Fibroblast of skin of left biceps (primary cell): ENCODE measurements around the gene BANF1.

ENCODE experiments used
- DNase-seq, 2 experiments: peaks; one replicate each; pipeline ENCODE4 v3.0.0-alpha.2; 2013; ENCODE audit warnings: low read depth in 2 of 2

The BANF1 gene

GRCh38 chr11:66001942-66002647 lies at the start of gene BANF1, which contains the start of gene EIF1AD:
BANF1 (plus strand) TSS chr11:66002503; CDS start chr11:66003251, 748 bp downstream.
EIF1AD (minus strand) TSS chr11:66002157; CDS start chr11:66000389, 1,768 bp downstream.
- DNase-seq, result peak; percentile 92

GRCh38 chr11:65953471-65953870 lies 48.8 kb upstream of the BANF1 start:
- no peak for DNase-seq

- no peak for DNase-seq
These were observed 47.5 kb upstream of the BANF1 start for GRCh38 chr11:65954771-65955170.

- DNase-seq, result no peak
These were observed 44.0 kb upstream of the BANF1 start for GRCh38 chr11:65958291-65958690.

GRCh38 chr11:65958774-65959420 lies 43.4 kb upstream of the BANF1 start:
- DNase-seq, result no peak

- DNase-seq, result no peak
These were observed 41.5 kb upstream of the BANF1 start for GRCh38 chr11:65960824-65961266.

- DNase-seq, result peak; percentile 94
These were observed 40.8 kb upstream of the BANF1 start, which contains the start of gene SART1 for GRCh38 chr11:65961267-65962140. SART1 (plus strand) TSS chr11:65961734; CDS start chr11:65961781, 47 bp downstream.

GRCh38 chr11:65962141-65962564 lies 40.1 kb upstream of the BANF1 start:
- no peak for DNase-seq

GRCh38 chr11:65964906-65965305 lies 37.4 kb upstream of the BANF1 start:
- no peak for DNase-seq

- no peak for DNase-seq
These were observed 36.1 kb upstream of the BANF1 start for GRCh38 chr11:65965986-65966762.

- no peak for DNase-seq
These were observed 34.9 kb upstream of the BANF1 start for GRCh38 chr11:65967329-65967934.

GRCh38 chr11:65968600-65969482 lies 33.5 kb upstream of the BANF1 start:
- DNase-seq, result no peak

GRCh38 chr11:65972116-65972515 lies 30.2 kb upstream of the BANF1 start:
- DNase-seq, result no peak

GRCh38 chr11:65973439-65974110 lies 28.7 kb upstream of the BANF1 start:
- DNase-seq, result no peak

GRCh38 chr11:65975771-65976170 lies 26.5 kb upstream of the BANF1 start:
- no peak for DNase-seq

- DNase-seq, result no peak
These were observed 25.8 kb upstream of the BANF1 start for GRCh38 chr11:65976216-65977176.

GRCh38 chr11:65977621-65978390 lies 24.5 kb upstream of the BANF1 start:
- no peak for DNase-seq
